NCI-H1105 treated with DMSO at 0.1 percent for 48 hours (cell line): ENCODE results near the gene NEIL1.
"Not testable (repeated sequence)": the region's sequence is repeated elsewhere in the genome, so short reads cannot be mapped to it uniquely, and the experiment has no call there.

Experiments used
- DNase-seq: peaks from one replicate; lab custom pipeline; 2025; lab: John Stamatoyannopoulos, UW

Gene NEIL1

GRCh38 chr15:75333654-75334419 is 13.0 kb upstream of the NEIL1 start:
- not testable (repeated sequence) for DNase-seq

- no peak for DNase-seq
These were observed 11.5 kb upstream of the NEIL1 start for GRCh38 chr15:75335313-75335704.

- DNase-seq = peak; percentile 79
These were observed 11.0 kb upstream of the NEIL1 start, which contains the start of gene COMMD4 for GRCh38 chr15:75335705-75336355. COMMD4 (plus strand) TSS chr15:75336063; CDS start chr15:75336090, 27 bp downstream.

- DNase-seq = no peak
These were observed 8.1 kb upstream of the NEIL1 start for GRCh38 chr15:75338661-75339240.

GRCh38 chr15:75339531-75340240 is 7.2 kb upstream of the NEIL1 start:
- DNase-seq = no peak

- DNase-seq = no peak
These were observed 4.6 kb upstream of the NEIL1 start for GRCh38 chr15:75342221-75342620.

- not testable (repeated sequence) for DNase-seq
These were observed 2.9 kb upstream of the NEIL1 start for GRCh38 chr15:75343953-75344352.

GRCh38 chr15:75347222-75348033 is 589 bp downstream of the NEIL1 start:
- DNase-seq = no peak

- DNase-seq = no peak
These were observed 1.3 kb downstream of the NEIL1 start for GRCh38 chr15:75348034-75348561.

GRCh38 chr15:75348562-75349350 is 1.9 kb downstream of the NEIL1 start:
- DNase-seq = no peak

- DNase-seq = not testable (repeated sequence)
These were observed 2.5 kb downstream of the NEIL1 start for GRCh38 chr15:75349351-75349669.

GRCh38 chr15:75349851-75350588 is 3.2 kb downstream of the NEIL1 start:
- DNase-seq = no peak

GRCh38 chr15:75350601-75351361 is 3.9 kb downstream of the NEIL1 start:
- DNase-seq = no peak

- no peak for DNase-seq
These were observed 5.6 kb downstream of the NEIL1 start for GRCh38 chr15:75352186-75353080.

GRCh38 chr15:75353604-75354003 is 6.8 kb downstream of the NEIL1 start:
- no peak for DNase-seq

GRCh38 chr15:75354454-75354853 is 7.6 kb downstream of the NEIL1 start:
- no peak for DNase-seq

GRCh38 chr15:75355369-75355768 is 8.5 kb downstream of the NEIL1 start:
- DNase-seq = no peak

- no peak for DNase-seq
These were observed 9.2 kb downstream of the NEIL1 start for GRCh38 chr15:75356006-75356405.
